Panc1 (cell line): ENCODE measurements around the gene COL11A1.

ENCODE experiments used
- CTCF ChIP-seq: fragments of 450-650 bp; IDR thresholded peaks from 2 replicates; pipeline ENCODE4 v1.5.1; 2017; ENCODE audit warnings: mild to moderate bottlenecking
- POLR2AphosphoS5 ChIP-seq: IDR thresholded peaks from 2 replicates; pipeline ENCODE4 v1.6.1; 2012; ENCODE audit warnings: mild to moderate bottlenecking, low read depth, low read length, moderate library complexity
- TF ChIP-seq, protein P1 (sequence below), 2 experiments: IDR thresholded peaks; 2 replicates each; pipeline ENCODE4 v1.6.1; 2011 to 2012; ENCODE audit warnings: low read depth in 2 of 2, control low read depth in 1 of 2, low read length in 1 of 2, mild to moderate bottlenecking in 1 of 2, moderate library complexity in 1 of 2; ENCODE audit not compliant: insufficient read depth in 1 of 2

DNA sequence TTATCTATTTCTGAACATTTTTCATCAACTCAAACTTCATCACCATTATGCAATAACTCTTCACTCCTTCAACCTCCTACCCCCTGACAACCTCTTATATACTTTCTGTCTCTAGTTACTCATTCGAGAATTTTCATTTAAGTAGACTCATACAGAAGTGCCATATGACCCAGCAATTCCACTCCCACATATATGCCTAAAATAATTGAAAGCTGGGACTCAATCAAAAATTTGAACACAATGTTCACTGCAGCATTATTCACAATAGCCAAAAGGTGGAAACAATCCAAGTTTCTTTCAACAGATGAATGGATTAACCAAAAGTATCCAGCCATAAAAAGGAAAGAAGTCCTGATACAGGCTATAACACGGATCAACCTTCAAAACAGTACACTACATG, 24.1 kb downstream of the COL11A1 start:
- TF ChIP-seq CTCF, result no peak
- TF ChIP-seq, protein P1, sequence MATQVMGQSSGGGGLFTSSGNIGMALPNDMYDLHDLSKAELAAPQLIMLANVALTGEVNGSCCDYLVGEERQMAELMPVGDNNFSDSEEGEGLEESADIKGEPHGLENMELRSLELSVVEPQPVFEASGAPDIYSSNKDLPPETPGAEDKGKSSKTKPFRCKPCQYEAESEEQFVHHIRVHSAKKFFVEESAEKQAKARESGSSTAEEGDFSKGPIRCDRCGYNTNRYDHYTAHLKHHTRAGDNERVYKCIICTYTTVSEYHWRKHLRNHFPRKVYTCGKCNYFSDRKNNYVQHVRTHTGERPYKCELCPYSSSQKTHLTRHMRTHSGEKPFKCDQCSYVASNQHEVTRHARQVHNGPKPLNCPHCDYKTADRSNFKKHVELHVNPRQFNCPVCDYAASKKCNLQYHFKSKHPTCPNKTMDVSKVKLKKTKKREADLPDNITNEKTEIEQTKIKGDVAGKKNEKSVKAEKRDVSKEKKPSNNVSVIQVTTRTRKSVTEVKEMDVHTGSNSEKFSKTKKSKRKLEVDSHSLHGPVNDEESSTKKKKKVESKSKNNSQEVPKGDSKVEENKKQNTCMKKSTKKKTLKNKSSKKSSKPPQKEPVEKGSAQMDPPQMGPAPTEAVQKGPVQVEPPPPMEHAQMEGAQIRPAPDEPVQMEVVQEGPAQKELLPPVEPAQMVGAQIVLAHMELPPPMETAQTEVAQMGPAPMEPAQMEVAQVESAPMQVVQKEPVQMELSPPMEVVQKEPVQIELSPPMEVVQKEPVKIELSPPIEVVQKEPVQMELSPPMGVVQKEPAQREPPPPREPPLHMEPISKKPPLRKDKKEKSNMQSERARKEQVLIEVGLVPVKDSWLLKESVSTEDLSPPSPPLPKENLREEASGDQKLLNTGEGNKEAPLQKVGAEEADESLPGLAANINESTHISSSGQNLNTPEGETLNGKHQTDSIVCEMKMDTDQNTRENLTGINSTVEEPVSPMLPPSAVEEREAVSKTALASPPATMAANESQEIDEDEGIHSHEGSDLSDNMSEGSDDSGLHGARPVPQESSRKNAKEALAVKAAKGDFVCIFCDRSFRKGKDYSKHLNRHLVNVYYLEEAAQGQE (IDR thresholded peaks at IDR 0.05; ENCODE audit: insufficient read depth in 1 of 2, low read depth in 2 of 2, low read length in 1 of 2), result no peak
- no peak for TF ChIP-seq POLR2AphosphoS5
